GM23338 (cell line): ENCODE data around the gene SAMD13. TPM values are rescaled to one million over a fixed set of nuclear protein-coding genes. Genes with fewer than 3 reads are reported as not detected.

Experiments used
- ATAC-seq: fragments of 200-7000 bp; cut with Tn5 transposase; 3 replicates; pipeline ENCODE4 v1.9.1; 2020
- DNase-seq: peaks from one replicate; pipeline ENCODE4 v3.0.0-alpha.2; 2015; ENCODE audit warnings: low spot score
- H2AFZ ChIP-seq: fragments of 200-600 bp; sonication (generic); 2 replicates; pipeline ENCODE4 v1.8.0; 2016; ENCODE audit warnings: antibody characterized with exemption, mild to moderate bottlenecking, moderate library complexity
- H3F3A ChIP-seq: fragments of 200-600 bp; sonication (generic); replicated peaks from 2 replicates; pipeline ENCODE4 v1.8.0; 2017; ENCODE audit warnings: antibody characterized with exemption, mixed run types, low read depth
- H3K27ac ChIP-seq: fragments of 200-600 bp; sonication (generic); 2 replicates; pipeline ENCODE4 v1.6.1; 2016; ENCODE audit warnings: low read depth
- H3K27me3 ChIP-seq: fragments of 200-600 bp; sonication (generic); 2 replicates; pipeline ENCODE4 v1.8.0; 2016; ENCODE audit warnings: mild to moderate bottlenecking, mixed run types, moderate library complexity; ENCODE audit not compliant: insufficient read depth
- H3K36me3 ChIP-seq: fragments of 200-600 bp; sonication (generic); 2 replicates; pipeline ENCODE4 v1.8.0; 2016; ENCODE audit warnings: mild to moderate bottlenecking; ENCODE audit not compliant: insufficient read depth
- H3K4me1 ChIP-seq: fragments of 200-600 bp; sonication (generic); 2 replicates; pipeline ENCODE4 v1.8.0; 2016; ENCODE audit warnings: mild to moderate bottlenecking, moderate library complexity; ENCODE audit not compliant: insufficient read depth
- H3K4me2 ChIP-seq: fragments of 200-600 bp; sonication (generic); 2 replicates; pipeline ENCODE4 v1.7.1; 2017; ENCODE audit warnings: mixed run types
- H3K4me3 ChIP-seq: fragments of 200-600 bp; sonication (generic); 2 replicates; pipeline ENCODE4 v1.6.1; 2016; ENCODE audit warnings: mixed run types
- H3K79me2 ChIP-seq: fragments of 200-600 bp; sonication (generic); replicated peaks from 2 replicates; pipeline ENCODE4 v1.8.0; 2017; ENCODE audit warnings: mild to moderate bottlenecking; ENCODE audit not compliant: insufficient read depth
- H3K9me2 ChIP-seq: fragments of 200-600 bp; sonication (generic); 2 replicates; pipeline ENCODE4 v1.8.0; 2017; ENCODE audit not compliant: insufficient read depth
- H4K20me1 ChIP-seq: fragments of 200-600 bp; sonication (generic); replicated peaks from 2 replicates; pipeline ENCODE4 v1.8.0; 2017; ENCODE audit warnings: mild to moderate bottlenecking; ENCODE audit not compliant: insufficient read depth
- H3K27ac Mint-ChIP-seq: 2 replicates; pipeline ENCODE4 v1.8.0; 2020; ENCODE audit warnings: inconsistent platforms, mild to moderate bottlenecking, moderate library complexity, mixed read lengths
- H3K27me3 Mint-ChIP-seq: 3 replicates; pipeline ENCODE4 v1.8.0; 2022; ENCODE audit warnings: low read depth, mild to moderate bottlenecking, moderate library complexity, mixed read lengths, inconsistent platforms; ENCODE audit not compliant: insufficient read depth, poor library complexity
- H3K36me3 Mint-ChIP-seq: 3 replicates; pipeline ENCODE4 v1.8.0; 2021; ENCODE audit warnings: low read depth, mild to moderate bottlenecking, inconsistent platforms, moderate library complexity, mixed read lengths
- H3K4me1 Mint-ChIP-seq: 3 replicates; pipeline ENCODE4 v1.8.0; 2020; ENCODE audit warnings: mild to moderate bottlenecking, inconsistent platforms, mixed read lengths
- H3K4me3 Mint-ChIP-seq: 3 replicates; pipeline ENCODE4 v1.8.0; 2021; ENCODE audit warnings: moderate library complexity, mild to moderate bottlenecking, inconsistent platforms, mixed read lengths
- H3K9me3 Mint-ChIP-seq: 3 replicates; pipeline ENCODE4 v1.8.0; 2020; ENCODE audit warnings: moderate library complexity, mild to moderate bottlenecking, inconsistent platforms, mixed read lengths
- CREB1 ChIP-seq: fragments of 250-450 bp; sonication (Bioruptor Pico); IDR thresholded peaks from 2 replicates; pipeline ENCODE4 v1.5.0; 2020; ENCODE audit warnings: low read depth, mild to moderate bottlenecking, moderate library complexity
- EZH2 ChIP-seq: fragments of 200-600 bp; sonication (generic); IDR thresholded peaks from one replicate; pipeline ENCODE4 v1.8.0; 2017; ENCODE audit warnings: antibody characterized with exemption, mild to moderate bottlenecking, low read depth; ENCODE audit not compliant: unreplicated experiment
- EZH2phosphoT487 ChIP-seq: fragments of 200-600 bp; sonication (generic); IDR thresholded peaks from one replicate; pipeline ENCODE4 v1.8.1; 2018; ENCODE audit warnings: antibody characterized with exemption; ENCODE audit not compliant: unreplicated experiment
- JUNB ChIP-seq: IDR thresholded peaks from one replicate; pipeline ENCODE4 v1.6.1; 2016; ENCODE audit warnings: antibody characterized with exemption; ENCODE audit not compliant: unreplicated experiment
- NANOG ChIP-seq: IDR thresholded peaks from 2 replicates; pipeline ENCODE4 v1.6.1; 2016; ENCODE audit warnings: antibody characterized with exemption, borderline replicate concordance
- POLR2AphosphoS5 ChIP-seq: IDR thresholded peaks from 2 replicates; pipeline ENCODE4 v1.6.1; 2016; ENCODE audit warnings: antibody characterized with exemption, low read depth
- STAT1 ChIP-seq: IDR thresholded peaks from one replicate; pipeline ENCODE4 v1.6.1; 2016; ENCODE audit warnings: antibody characterized with exemption; ENCODE audit not compliant: unreplicated experiment
- ZNF114 ChIP-seq: fragments of 250-450 bp; sonication (Bioruptor Pico); IDR thresholded peaks from 2 replicates; pipeline ENCODE4 v1.5.0; 2020; ENCODE audit warnings: mild to moderate bottlenecking, moderate library complexity
- polyA plus RNA-seq: library from polyadenylated mRNA; unstranded; fragments of >200 nt; fragmentation: Nextera tagmentation; extraction: Ambion mirVana; gene quantifications from 2 replicates; pipeline ENCODE4 v1.2.1, GENCODE V29; 2016
- total RNA-seq: library from RNA; depleted of rRNA; stranded (reverse); fragments of >200 nt; shearing (Covaris generic); gene quantifications from 2 replicates; pipeline ENCODE4 v1.2.3, GENCODE V29; 2014
- TF ChIP-seq, protein P1 (sequence below): IDR thresholded peaks from one replicate; pipeline ENCODE4 v1.6.1; 2018; ENCODE audit warnings: antibody characterized with exemption; ENCODE audit not compliant: unreplicated experiment
- TF ChIP-seq, protein P2 (sequence below): fragments of 250-450 bp; sonication (Bioruptor Pico); IDR thresholded peaks from 2 replicates; pipeline ENCODE4 v1.5.0; 2020; ENCODE audit warnings: mild to moderate bottlenecking, moderate library complexity
- TF ChIP-seq, protein P3 (sequence below): IDR thresholded peaks from 2 replicates; pipeline ENCODE4 v1.6.1; 2016; ENCODE audit warnings: antibody characterized with exemption

Gene SAMD13
- total and polyA plus RNA-seq, 2 experiments from 2014 or later, result 2.5 to 3.6 TPM

DNA sequence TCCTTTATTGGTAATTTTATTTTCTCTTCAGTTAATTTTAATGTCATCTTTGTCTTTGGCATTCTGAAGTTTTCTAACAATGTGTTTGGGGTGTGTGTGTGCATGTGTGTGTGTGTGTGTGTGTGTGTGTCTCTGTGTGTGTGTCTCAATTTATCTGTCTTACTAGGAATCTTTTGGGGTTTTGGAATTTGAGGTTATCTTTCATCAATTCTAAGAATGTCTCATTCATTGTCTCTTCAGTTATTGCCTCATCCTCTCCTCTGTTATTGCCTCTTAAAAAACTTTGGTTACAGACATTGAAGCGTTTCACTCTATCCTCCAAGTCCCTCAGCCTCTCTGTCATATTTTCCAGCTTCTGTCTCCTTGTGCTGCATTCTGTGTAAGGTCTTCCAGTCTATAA is 18.1 kb upstream of the SAMD13 start:
- H3F3A ChIP-seq, result no peaks in the 10 kb centered on the region
- no peaks in the 10 kb centered on the region for H4K20me1 ChIP-seq
- H3K9me2 ChIP-seq, result no peaks in the 10 kb centered on the region; the same call in 1 of the 2 replicates
- no peak overlapping the region for H3K4me2 ChIP-seq
- H3K4me1 ChIP-seq, result no peaks in the 10 kb centered on the region
- H3K4me1 Mint-ChIP-seq, result no peaks in the 10 kb centered on the region
- H3K36me3 ChIP-seq, result no peaks in the 10 kb centered on the region
- H3K27me3 ChIP-seq, result no peaks in the 10 kb centered on the region
- H3K36me3 Mint-ChIP-seq, result peaks cover 25% of the 10 kb centered on the region
- no peak overlapping the region for H3K4me3 Mint-ChIP-seq
- H3K27me3 Mint-ChIP-seq, result no peaks in the 10 kb centered on the region
- no peak overlapping the region for H3K27ac Mint-ChIP-seq
- DNase-seq (no peak), ATAC-seq (no peak)
- no peak overlapping the region for H3K27ac ChIP-seq
- no peaks in the 10 kb centered on the region for H3K79me2 ChIP-seq
- H3K9me3 Mint-ChIP-seq, result peaks cover 27% of the 10 kb centered on the region
- no peak overlapping the region for H2AFZ ChIP-seq
- H3K4me3 ChIP-seq, result no peak overlapping the region
- no peak for TF ChIP-seq EZH2phosphoT487

DNA sequence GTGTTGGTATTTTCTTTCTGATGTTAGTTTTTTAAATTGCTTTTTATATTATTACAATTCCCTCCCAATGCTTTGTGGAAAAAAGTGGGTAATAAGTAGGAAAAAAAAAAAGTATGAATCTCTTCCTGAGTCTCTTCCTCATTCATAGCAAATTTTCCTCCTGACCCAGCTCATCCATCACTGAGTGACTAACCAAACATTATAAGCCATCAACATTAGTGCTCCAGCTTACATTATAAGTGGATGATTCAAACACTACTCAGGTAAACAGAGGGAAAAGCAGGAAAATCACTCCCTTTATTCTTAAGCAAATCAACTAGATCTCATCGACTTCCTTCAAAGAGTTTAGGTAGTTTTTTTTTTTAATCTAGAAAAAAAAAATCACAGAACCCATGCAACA is 15.4 kb upstream of the SAMD13 start:
- Mint-ChIP-seq H3K4me3 (no peak overlapping the region), H3K9me3 (peaks cover 36% of the 10 kb centered on the region), H3K27ac (no peak overlapping the region), H3K4me1 (peaks cover 8% of the 10 kb centered on the region), H3K36me3 (peaks cover 30% of the 10 kb centered on the region), H3K27me3 (peaks cover 6% of the 10 kb centered on the region)
- Histone ChIP-seq H3K36me3 (no peaks in the 10 kb centered on the region), H4K20me1 (no peaks in the 10 kb centered on the region), H3K79me2 (no peaks in the 10 kb centered on the region), H3K27ac (no peak overlapping the region), H3K4me1 (no peaks in the 10 kb centered on the region), H3K4me2 (no peak overlapping the region), H3F3A (no peaks in the 10 kb centered on the region), H3K9me2 (no peaks in the 10 kb centered on the region; the same call in 1 of the 2 replicates), H3K4me3 (no peak overlapping the region), H2AFZ (no peak overlapping the region), H3K27me3 (no peaks in the 10 kb centered on the region)
- DNase-seq, result no peak
- ATAC-seq, result no peak
- TF ChIP-seq, protein P1, sequence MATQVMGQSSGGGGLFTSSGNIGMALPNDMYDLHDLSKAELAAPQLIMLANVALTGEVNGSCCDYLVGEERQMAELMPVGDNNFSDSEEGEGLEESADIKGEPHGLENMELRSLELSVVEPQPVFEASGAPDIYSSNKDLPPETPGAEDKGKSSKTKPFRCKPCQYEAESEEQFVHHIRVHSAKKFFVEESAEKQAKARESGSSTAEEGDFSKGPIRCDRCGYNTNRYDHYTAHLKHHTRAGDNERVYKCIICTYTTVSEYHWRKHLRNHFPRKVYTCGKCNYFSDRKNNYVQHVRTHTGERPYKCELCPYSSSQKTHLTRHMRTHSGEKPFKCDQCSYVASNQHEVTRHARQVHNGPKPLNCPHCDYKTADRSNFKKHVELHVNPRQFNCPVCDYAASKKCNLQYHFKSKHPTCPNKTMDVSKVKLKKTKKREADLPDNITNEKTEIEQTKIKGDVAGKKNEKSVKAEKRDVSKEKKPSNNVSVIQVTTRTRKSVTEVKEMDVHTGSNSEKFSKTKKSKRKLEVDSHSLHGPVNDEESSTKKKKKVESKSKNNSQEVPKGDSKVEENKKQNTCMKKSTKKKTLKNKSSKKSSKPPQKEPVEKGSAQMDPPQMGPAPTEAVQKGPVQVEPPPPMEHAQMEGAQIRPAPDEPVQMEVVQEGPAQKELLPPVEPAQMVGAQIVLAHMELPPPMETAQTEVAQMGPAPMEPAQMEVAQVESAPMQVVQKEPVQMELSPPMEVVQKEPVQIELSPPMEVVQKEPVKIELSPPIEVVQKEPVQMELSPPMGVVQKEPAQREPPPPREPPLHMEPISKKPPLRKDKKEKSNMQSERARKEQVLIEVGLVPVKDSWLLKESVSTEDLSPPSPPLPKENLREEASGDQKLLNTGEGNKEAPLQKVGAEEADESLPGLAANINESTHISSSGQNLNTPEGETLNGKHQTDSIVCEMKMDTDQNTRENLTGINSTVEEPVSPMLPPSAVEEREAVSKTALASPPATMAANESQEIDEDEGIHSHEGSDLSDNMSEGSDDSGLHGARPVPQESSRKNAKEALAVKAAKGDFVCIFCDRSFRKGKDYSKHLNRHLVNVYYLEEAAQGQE, result no peak
- no peak for TF ChIP-seq JUNB
- TF ChIP-seq EZH2phosphoT487, result no peak
- no peak for TF ChIP-seq EZH2
- no peak for TF ChIP-seq CREB1 (CRISPR knock-in tag)
- TF ChIP-seq, protein P2, sequence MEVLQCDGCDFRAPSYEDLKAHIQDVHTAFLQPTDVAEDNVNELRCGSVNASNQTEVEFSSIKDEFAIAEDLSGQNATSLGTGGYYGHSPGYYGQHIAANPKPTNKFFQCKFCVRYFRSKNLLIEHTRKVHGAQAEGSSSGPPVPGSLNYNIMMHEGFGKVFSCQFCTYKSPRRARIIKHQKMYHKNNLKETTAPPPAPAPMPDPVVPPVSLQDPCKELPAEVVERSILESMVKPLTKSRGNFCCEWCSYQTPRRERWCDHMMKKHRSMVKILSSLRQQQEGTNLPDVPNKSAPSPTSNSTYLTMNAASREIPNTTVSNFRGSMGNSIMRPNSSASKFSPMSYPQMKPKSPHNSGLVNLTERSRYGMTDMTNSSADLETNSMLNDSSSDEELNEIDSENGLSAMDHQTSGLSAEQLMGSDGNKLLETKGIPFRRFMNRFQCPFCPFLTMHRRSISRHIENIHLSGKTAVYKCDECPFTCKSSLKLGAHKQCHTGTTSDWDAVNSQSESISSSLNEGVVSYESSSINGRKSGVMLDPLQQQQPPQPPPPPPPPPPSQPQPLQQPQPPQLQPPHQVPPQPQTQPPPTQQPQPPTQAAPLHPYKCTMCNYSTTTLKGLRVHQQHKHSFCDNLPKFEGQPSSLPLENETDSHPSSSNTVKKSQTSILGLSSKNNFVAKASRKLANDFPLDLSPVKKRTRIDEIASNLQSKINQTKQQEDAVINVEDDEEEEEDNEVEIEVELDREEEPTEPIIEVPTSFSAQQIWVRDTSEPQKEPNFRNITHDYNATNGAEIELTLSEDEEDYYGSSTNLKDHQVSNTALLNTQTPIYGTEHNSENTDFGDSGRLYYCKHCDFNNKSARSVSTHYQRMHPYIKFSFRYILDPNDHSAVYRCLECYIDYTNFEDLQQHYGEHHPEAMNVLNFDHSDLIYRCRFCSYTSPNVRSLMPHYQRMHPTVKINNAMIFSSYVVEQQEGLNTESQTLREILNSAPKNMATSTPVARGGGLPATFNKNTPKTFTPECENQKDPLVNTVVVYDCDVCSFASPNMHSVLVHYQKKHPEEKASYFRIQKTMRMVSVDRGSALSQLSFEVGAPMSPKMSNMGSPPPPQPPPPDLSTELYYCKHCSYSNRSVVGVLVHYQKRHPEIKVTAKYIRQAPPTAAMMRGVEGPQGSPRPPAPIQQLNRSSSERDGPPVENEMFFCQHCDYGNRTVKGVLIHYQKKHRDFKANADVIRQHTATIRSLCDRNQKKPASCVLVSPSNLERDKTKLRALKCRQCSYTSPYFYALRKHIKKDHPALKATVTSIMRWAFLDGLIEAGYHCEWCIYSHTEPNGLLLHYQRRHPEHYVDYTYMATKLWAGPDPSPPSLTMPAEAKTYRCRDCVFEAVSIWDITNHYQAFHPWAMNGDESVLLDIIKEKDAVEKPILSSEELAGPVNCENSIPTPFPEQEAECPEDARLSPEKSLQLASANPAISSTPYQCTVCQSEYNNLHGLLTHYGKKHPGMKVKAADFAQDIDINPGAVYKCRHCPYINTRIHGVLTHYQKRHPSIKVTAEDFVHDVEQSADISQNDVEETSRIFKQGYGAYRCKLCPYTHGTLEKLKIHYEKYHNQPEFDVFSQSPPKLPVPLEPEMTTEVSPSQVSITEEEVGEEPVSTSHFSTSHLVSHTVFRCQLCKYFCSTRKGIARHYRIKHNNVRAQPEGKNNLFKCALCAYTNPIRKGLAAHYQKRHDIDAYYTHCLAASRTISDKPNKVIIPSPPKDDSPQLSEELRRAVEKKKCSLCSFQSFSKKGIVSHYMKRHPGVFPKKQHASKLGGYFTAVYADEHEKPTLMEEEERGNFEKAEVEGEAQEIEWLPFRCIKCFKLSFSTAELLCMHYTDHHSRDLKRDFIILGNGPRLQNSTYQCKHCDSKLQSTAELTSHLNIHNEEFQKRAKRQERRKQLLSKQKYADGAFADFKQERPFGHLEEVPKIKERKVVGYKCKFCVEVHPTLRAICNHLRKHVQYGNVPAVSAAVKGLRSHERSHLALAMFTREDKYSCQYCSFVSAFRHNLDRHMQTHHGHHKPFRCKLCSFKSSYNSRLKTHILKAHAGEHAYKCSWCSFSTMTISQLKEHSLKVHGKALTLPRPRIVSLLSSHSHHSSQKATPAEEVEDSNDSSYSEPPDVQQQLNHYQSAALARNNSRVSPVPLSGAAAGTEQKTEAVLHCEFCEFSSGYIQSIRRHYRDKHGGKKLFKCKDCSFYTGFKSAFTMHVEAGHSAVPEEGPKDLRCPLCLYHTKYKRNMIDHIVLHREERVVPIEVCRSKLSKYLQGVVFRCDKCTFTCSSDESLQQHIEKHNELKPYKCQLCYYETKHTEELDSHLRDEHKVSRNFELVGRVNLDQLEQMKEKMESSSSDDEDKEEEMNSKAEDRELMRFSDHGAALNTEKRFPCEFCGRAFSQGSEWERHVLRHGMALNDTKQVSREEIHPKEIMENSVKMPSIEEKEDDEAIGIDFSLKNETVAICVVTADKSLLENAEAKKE, result no peak
- TF ChIP-seq ZNF114 (CRISPR knock-in tag), result no peak
- TF ChIP-seq NANOG, result no peak
- TF ChIP-seq STAT1, result no peak
- no peak for TF ChIP-seq POLR2AphosphoS5
- TF ChIP-seq, protein P3, sequence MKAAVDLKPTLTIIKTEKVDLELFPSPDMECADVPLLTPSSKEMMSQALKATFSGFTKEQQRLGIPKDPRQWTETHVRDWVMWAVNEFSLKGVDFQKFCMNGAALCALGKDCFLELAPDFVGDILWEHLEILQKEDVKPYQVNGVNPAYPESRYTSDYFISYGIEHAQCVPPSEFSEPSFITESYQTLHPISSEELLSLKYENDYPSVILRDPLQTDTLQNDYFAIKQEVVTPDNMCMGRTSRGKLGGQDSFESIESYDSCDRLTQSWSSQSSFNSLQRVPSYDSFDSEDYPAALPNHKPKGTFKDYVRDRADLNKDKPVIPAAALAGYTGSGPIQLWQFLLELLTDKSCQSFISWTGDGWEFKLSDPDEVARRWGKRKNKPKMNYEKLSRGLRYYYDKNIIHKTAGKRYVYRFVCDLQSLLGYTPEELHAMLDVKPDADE, result no peak
